Mesothelial cell of epicardium (in vitro differentiated cells): Measurements from ENCODE around the gene CFAP77. TPM values are rescaled to one million over a fixed set of nuclear protein-coding genes. Genes with fewer than 3 reads are reported as not detected.
"Not testable (repeated sequence)": the region's sequence is repeated elsewhere in the genome, so short reads cannot be mapped to it uniquely, and the experiment has no call there.

ENCODE experiments used
- DNase-seq, 2 experiments: peaks; one replicate each; pipeline ENCODE4 v3.0.0; 2021; ENCODE audit warnings: low spot score in 2 of 2; ENCODE audit not compliant: unreplicated experiment in 2 of 2
- H3K27ac Mint-ChIP-seq: 2 replicates; pipeline ENCODE4 v1.8.0; 2021; ENCODE audit warnings: mixed read lengths
- H3K27me3 Mint-ChIP-seq: 2 replicates; pipeline ENCODE4 v1.8.0; 2021; ENCODE audit warnings: low read depth, mixed read lengths
- H3K36me3 Mint-ChIP-seq: 2 replicates; pipeline ENCODE4 v1.8.0; 2021; ENCODE audit warnings: mixed read lengths
- H3K4me1 Mint-ChIP-seq: 2 replicates; pipeline ENCODE4 v1.8.0; 2021; ENCODE audit warnings: mixed read lengths
- H3K4me3 Mint-ChIP-seq: 2 replicates; pipeline ENCODE4 v1.8.0; 2021; ENCODE audit warnings: mild to moderate bottlenecking, moderate library complexity, mixed read lengths
- H3K9me3 Mint-ChIP-seq: 2 replicates; pipeline ENCODE4 v1.8.0; 2021; ENCODE audit warnings: mixed read lengths
- CTCF ChIP-seq: fragments of 200-600 bp; sonication (generic); IDR thresholded peaks from one replicate; pipeline ENCODE4 v1.5.0; 2021; ENCODE audit warnings: antibody characterized with exemption; ENCODE audit not compliant: unreplicated experiment
- total RNA-seq: library from RNA; stranded (reverse); gene quantifications from 3 replicates; pipeline ENCODE4 v1.2.1, GENCODE V29; 2021

The CFAP77 gene
- total RNA-seq, 1 donor from 2014 or later, result not detected

GRCh38 chr9:132564526-132564925 lies 154.5 kb downstream of the CFAP77 start:
- no peak for DNase-seq
- no peak overlapping the region for H3K27ac Mint-ChIP-seq
- TF ChIP-seq CTCF, result no peak

GRCh38 chr9:132568787-132569186 lies 158.8 kb downstream of the CFAP77 start:
- not testable (repeated sequence) for H3K36me3 Mint-ChIP-seq, DNase-seq, H3K27ac Mint-ChIP-seq, H3K4me3 Mint-ChIP-seq, H3K9me3 Mint-ChIP-seq, H3K4me1 Mint-ChIP-seq
- peaks cover 70% of the 10 kb centered on the region for H3K27me3 Mint-ChIP-seq

More at GRCh38 chr9:132564526-132564925, 154.5 kb downstream of the CFAP77 start:
- H3K36me3 Mint-ChIP-seq, result no peaks in the 10 kb centered on the region
- H3K4me3 Mint-ChIP-seq, result no peak overlapping the region
- H3K4me1 Mint-ChIP-seq, result no peaks in the 10 kb centered on the region
- H3K9me3 Mint-ChIP-seq, result peaks cover 2% of the 10 kb centered on the region
- H3K27me3 Mint-ChIP-seq, result peaks cover 69% of the 10 kb centered on the region

GRCh38 chr9:132571806-132572600 lies 162.0 kb downstream of the CFAP77 start:
- peaks cover 75% of the 10 kb centered on the region for H3K27me3 Mint-ChIP-seq
- no peak overlapping the region for H3K4me3 Mint-ChIP-seq
- no peak for TF ChIP-seq CTCF
- H3K36me3 Mint-ChIP-seq, result no peaks in the 10 kb centered on the region
- no peaks in the 10 kb centered on the region for H3K4me1 Mint-ChIP-seq
- H3K27ac Mint-ChIP-seq, result no peak overlapping the region
- no peak for DNase-seq
- no peaks in the 10 kb centered on the region for H3K9me3 Mint-ChIP-seq

GRCh38 chr9:132572921-132573320 lies 162.9 kb downstream of the CFAP77 start:
- no peaks in the 10 kb centered on the region for H3K9me3 Mint-ChIP-seq
- H3K27ac Mint-ChIP-seq, result no peak overlapping the region
- no peaks in the 10 kb centered on the region for H3K36me3 Mint-ChIP-seq
- DNase-seq, result no peak
- no peak overlapping the region for H3K4me3 Mint-ChIP-seq
- H3K27me3 Mint-ChIP-seq, result peaks cover 75% of the 10 kb centered on the region
- no peaks in the 10 kb centered on the region for H3K4me1 Mint-ChIP-seq
- TF ChIP-seq CTCF, result no peak

GRCh38 chr9:132575005-132575609 lies 165.1 kb downstream of the CFAP77 start:
- Mint-ChIP-seq H3K27me3 (peaks cover 89% of the 10 kb centered on the region), H3K9me3 (no peaks in the 10 kb centered on the region), H3K27ac (no peak overlapping the region), H3K36me3 (no peaks in the 10 kb centered on the region), H3K4me3 (no peak overlapping the region), H3K4me1 (no peaks in the 10 kb centered on the region)
- TF ChIP-seq CTCF, result peak; percentile 71
- DNase-seq, result peak; percentile 75 to 86

GRCh38 chr9:132575811-132576210 lies 165.8 kb downstream of the CFAP77 start:
- Mint-ChIP-seq H3K27ac (no peak overlapping the region), H3K9me3 (no peaks in the 10 kb centered on the region), H3K4me3 (no peak overlapping the region), H3K27me3 (peaks cover 87% of the 10 kb centered on the region), H3K4me1 (no peaks in the 10 kb centered on the region), H3K36me3 (no peaks in the 10 kb centered on the region)
- no peak for DNase-seq
- no peak for TF ChIP-seq CTCF
